GM18511 (cell line): Measurements from ENCODE around the gene TPCN1.

Experiments
- ATAC-seq: cut with Tn5 transposase; IDR thresholded peaks from one replicate; pipeline ENCODE4 v1.9.1; 2021; ENCODE audit warnings: mild to moderate bottlenecking, moderate library complexity; ENCODE audit not compliant: unreplicated experiment

Gene TPCN1

GRCh38 chr12:113222730-113223531, 1.7 kb downstream of the TPCN1 start:
- no peak for ATAC-seq

- ATAC-seq: no peak
Measured at GRCh38 chr12:113224955-113225354, 3.7 kb downstream of the TPCN1 start.

- ATAC-seq: no peak
Measured at GRCh38 chr12:113226696-113227568, 5.7 kb downstream of the TPCN1 start.

- no peak for ATAC-seq
Measured at GRCh38 chr12:113227686-113228391, 6.6 kb downstream of the TPCN1 start.

GRCh38 chr12:113228394-113229028, 7.2 kb downstream of the TPCN1 start:
- ATAC-seq: no peak

GRCh38 chr12:113230315-113231234, 9.3 kb downstream of the TPCN1 start:
- peak; percentile 23 for ATAC-seq

- no peak for ATAC-seq
Measured at GRCh38 chr12:113231235-113232088, 10.2 kb downstream of the TPCN1 start.

- no peak for ATAC-seq
Measured at GRCh38 chr12:113232089-113232839, 11.0 kb downstream of the TPCN1 start.

- peak; percentile 75 for ATAC-seq
Measured at GRCh38 chr12:113232840-113233585, 11.7 kb downstream of the TPCN1 start.

- no peak for ATAC-seq
Measured at GRCh38 chr12:113233967-113234366, 12.7 kb downstream of the TPCN1 start.

- ATAC-seq: no peak
Measured at GRCh38 chr12:113234483-113234882, 13.2 kb downstream of the TPCN1 start.

GRCh38 chr12:113235976-113236375, 14.7 kb downstream of the TPCN1 start:
- no peak for ATAC-seq

GRCh38 chr12:113236539-113237399, 15.5 kb downstream of the TPCN1 start:
- no peak for ATAC-seq

GRCh38 chr12:113237748-113238147, 16.5 kb downstream of the TPCN1 start:
- no peak for ATAC-seq

GRCh38 chr12:113238309-113238708, 17.0 kb downstream of the TPCN1 start:
- no peak for ATAC-seq

- no peak for ATAC-seq
Measured at GRCh38 chr12:113239288-113239771, 18.1 kb downstream of the TPCN1 start.
